Measurements from ENCODE around the gene PPP1R13B.

PPP1R13B gene

DNA sequence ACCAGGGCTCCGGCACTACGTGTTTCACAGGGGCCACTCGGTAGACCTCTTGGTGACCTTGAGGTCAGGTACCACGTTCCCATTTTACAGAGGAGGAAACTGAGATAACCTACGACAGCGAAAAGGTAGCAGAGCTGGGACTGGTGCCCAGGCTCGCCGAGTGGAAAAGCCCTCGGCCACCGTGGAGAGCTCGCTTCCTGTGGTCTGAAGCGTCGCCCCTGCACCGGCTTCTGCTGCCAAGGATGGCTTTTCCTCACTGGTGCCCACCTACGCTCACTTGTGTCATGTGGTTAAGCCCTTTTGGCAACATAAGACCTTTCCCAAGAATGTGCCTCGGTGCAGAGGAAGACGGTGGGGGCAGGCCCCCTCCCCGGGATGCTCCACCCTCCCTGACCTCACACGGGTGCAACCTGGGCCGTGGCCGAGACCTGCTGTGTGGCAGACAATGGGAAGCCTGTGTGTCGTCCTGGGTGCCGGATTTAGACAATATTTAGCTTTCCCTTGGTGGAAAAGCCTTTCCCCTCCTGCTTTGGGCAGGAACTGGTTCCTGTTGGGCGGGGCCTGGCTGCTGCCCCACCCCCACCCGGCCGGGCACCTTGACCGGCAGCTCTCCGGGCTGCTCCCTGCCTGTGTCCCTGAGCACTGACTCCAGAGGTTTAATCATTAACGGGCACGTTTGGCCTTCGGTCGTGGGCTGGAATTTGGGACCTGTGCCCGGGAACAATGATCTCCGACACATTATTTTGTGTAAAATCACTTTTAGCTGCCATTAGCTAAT, 32.4 kb upstream of the PPP1R13B start:
- no peak for DNase-seq

GRCh38 chr14:103879118-103879569, 31.8 kb upstream of the PPP1R13B start:
- DNase-seq = no peak

GRCh38 chr14:103878180-103878579, 30.8 kb upstream of the PPP1R13B start:
- DNase-seq = no peak

GRCh38 chr14:103875010-103875409, 27.6 kb upstream of the PPP1R13B start:
- no peak for DNase-seq

DNA sequence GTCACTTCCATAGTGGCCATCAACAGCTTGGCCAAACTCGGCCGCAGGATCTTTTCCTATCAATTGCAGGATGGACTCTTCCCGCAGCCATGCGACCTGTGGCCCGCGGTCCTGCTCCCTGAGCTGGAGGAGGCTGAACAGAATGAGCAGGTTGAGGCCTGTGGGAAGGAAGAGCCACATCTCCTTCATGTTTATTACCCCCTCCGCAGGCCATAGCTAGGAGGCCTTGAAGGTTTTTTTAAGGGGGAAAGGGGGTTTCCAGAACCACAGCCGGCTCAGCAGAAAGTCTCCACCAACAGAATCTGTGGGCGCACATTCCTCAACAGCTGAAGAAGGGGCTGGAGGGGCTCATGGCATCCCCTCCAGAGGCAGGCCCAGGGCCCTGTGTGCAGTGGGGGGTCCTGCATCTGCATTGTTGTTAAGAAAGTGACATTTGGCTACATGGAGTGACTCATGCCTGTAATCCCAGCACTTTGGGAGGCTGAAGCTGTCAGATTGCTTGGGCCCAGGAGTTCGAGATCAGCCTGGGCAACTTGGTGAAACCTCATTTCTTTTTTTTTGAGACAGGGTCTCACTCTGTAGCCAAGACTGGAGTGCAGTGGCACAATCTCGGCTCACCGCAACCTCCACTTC, 25.2 kb upstream of the PPP1R13B start:
- DNase-seq = no peak

DNA sequence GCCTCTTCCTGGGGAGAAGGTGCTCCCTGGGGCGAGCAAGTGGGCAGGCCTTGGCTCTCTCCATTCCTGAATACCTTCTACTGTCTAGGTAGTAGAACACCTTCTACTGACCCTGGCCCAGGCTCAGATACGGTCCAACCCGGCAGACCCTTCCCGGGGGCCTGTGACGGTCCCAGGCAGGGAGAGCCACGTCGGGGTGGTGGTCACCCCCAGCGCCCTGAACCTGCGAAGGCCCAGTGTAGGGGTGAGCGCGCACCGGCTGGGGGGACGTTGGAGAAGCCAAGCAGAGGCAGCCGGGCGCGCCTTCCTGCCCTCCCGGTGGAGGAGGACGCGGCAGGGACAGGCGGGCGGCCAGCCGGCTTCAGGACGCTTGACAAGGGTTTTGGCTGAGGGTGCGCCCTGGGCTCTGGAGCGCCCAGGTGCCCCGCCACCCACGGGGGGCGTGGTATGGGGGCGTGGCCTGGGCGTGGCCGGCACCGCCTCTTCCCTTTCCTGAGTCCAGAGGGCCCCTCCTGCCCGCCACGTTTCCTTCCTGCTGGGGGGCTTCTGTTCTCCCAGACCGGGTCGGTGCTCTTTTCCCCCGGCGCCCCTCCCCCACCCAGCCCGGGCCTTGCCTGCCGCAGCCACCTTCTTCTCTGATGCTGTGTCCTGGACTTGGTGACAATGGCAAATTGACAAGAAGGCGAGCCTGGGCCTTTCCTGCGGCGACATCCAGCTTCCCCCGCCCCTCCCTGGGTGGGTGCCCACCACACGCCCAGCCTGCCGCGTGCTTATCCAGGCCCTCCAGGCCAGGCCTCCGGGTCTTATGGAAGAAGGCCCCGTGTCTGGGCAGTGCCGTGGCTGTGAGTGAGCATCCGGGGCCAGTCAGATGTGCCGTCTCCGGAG, 24.5 kb upstream of the PPP1R13B start:
- DNase-seq = no peak

DNA sequence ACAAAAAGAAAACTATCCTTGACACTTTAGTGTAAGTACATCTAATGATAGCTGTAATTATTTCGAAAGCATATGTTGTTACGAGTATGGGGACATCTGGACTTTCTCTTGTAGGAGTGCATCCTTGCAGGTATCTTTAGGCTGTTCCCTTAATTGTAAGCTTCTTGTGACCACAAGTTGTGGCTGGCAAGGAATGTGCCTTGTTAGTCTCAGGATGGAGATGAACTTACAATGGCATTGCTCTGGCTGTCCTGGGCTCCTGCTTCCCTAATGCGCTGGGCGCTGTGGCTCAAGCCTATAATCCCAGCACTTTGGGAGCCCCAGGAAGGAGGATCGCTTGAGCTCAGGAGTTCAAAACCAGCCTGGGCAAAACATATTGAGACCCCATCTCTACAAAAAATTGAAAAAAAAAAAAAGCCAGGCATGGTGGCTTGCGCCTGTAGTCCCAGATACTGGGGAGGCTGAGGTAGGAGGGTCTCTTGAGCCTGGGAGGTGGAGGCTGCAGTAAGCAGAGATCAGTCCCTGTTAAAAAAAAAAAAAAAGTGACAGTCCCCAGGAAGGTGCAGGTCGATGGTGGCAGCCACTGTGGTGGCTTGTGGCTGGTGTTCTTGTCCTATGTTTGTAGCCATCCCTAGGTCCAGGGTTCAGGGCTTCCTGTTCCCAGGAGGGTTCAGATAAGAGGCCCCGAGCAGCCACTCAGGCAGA, 23.7 kb upstream of the PPP1R13B start:
- DNase-seq = no peak

DNA sequence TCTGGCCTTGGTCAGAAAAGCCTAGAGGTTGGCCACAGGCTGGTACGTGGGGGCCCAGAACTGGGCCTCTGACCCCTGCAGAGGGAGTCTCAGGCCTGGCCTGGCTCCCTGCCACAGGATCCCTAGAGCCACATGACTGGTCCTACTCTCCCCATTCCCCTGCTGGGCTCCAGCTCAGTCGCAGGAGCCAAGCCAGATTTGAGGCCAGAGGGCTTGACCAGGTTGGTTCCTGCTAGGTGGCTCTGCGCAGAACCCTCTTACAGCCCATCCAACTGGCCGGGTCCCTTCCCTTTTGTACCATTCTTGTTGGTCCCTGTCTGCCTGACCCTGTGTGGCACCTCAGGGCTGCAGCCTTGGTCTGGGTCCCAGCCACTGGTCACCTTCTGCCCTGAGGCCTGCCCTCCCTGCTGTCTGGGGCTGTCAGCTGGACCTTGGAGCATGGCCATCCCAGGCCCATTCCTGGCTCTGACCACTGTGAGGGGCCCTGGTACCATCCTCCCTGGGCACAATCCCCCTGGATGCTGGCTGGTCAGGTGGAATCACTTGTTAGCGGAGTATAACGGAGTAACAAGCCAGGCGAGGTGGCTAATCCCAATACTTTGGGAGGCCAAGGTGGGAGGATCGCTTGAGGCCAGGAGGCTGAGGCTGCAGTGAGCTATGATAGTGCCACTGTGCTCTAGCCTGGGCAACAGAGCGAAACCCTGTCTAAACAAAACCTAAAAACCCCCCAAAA, 22.9 kb upstream of the PPP1R13B start:
- no peak for DNase-seq

- DNase-seq = no peak
These were observed 22.2 kb upstream of the PPP1R13B start for GRCh38 chr14:103869406-103870143.

DNA sequence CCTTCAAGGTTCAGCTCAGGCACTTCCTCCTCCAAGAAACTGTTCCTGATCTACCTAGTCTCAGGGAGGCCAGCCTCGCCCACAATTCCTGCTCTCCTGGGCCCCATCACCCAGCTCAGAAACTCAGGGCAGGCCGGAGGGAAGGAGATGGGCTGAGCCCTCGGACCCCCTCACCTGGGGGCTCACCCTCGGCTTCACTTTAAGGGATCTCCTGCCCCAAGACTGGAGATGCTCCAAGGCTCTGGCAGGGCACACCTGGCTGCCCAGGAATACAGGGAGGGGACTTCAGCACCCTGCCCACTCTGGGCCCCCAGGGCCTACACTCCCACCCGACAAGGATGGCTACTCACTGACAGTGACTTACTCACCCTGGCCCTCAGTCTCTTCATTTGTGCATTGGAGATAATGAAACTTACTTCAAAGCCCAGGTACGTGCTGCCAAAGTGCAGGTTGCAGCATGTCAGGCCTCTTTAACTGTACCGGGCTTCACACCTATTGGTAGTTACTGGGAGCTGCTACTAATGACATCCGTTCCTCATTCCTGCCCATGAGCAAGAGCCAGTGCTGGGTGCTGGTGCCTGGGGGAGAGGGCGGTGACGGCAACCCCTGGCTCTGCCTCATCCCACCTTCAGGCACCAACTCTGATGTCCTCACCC, 21.0 kb upstream of the PPP1R13B start:
- no peak for DNase-seq

DNA sequence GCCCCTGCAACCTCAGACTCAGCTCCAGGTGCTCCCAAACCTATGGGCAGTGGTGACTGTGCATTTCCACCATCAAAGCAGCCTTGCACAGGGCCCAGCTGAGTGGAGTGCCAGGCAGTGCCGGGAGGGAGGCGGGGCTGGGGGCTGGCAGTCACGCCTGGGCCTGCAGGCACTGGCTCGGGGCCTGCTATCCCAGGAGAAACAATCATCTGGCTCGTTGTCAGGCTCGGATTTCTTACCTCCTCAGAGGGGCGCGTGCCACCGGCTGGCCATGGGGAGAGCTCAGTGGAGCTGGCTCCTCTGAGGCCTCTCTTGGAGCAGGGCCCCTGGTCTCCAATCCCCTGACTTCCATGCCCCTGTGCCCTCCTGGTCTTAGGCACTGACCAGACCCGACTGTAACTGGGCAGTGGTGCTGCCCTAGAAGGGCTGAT, 20.2 kb upstream of the PPP1R13B start:
- DNase-seq = peak; percentile 96

GRCh38 chr14:103867020-103867419, 19.6 kb upstream of the PPP1R13B start:
- DNase-seq = no peak

GRCh38 chr14:103863245-103863644, 15.9 kb upstream of the PPP1R13B start:
- DNase-seq = no peak

DNA sequence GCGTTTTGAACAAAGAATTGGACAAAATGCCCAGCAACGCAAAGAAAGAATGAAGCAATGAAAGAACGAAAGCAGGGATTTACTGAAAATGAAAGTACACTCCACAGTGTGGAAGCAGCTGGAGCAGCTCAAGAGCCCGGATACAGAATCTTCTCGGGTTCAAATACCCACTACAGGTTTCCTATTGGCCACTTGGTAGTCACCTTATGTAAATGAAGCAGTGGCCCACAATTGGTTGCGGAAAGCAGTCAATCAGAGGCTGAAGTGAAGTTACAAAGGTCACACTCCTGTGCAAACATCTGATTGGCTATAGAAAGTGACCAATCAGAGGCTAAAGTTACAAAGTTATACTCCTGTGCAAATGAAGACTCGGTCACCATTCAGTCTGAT, 15.0 kb upstream of the PPP1R13B start:
- no peak for DNase-seq

DNA sequence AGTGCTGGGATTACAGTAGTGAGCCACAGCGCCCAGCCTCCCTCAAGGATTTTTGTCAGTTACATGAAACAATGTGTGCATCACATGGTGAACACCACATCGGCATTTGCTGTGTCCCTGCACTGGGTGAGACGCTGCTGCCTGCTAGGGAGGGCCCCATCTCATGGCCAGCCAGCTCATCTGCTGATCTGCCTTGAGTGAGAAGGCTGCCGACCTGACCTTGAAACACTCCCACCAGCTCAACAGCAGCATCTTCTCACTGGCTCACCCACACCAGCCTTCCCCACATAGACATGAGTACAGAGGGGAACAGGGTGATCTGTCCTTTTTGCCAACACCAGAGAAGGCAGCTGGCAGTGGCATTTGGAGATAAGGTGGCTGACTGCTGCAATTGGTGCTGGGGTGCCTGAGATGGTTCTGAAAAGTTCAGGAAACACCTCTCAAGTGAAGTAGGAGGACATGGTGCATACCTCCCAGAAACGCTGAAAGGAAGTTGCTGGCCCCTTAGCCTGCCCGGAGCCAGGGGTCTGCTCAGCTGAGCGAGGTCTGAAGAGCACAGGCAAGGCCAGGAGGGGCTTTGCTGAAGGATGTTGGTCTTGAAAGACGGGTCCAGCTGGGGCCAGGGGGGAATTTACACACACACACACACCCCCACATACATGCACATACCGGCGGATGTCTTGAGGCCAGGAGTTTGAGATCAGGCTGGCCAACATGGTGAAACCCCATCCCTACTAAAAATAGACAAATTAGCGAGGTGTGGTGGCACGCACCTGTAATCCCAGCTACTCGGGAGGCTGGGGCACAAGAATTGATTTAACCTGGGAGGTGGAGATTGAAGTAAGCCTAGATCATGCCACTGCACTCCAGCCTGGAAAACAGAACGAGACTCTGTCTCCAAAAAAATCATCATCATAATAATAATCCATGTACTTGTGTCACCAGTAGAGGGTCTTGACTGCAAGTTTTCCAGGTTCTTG, 14.3 kb upstream of the PPP1R13B start:
- DNase-seq = no peak

- DNase-seq = no peak
These were observed 12.2 kb upstream of the PPP1R13B start for GRCh38 chr14:103859416-103860202.

DNA sequence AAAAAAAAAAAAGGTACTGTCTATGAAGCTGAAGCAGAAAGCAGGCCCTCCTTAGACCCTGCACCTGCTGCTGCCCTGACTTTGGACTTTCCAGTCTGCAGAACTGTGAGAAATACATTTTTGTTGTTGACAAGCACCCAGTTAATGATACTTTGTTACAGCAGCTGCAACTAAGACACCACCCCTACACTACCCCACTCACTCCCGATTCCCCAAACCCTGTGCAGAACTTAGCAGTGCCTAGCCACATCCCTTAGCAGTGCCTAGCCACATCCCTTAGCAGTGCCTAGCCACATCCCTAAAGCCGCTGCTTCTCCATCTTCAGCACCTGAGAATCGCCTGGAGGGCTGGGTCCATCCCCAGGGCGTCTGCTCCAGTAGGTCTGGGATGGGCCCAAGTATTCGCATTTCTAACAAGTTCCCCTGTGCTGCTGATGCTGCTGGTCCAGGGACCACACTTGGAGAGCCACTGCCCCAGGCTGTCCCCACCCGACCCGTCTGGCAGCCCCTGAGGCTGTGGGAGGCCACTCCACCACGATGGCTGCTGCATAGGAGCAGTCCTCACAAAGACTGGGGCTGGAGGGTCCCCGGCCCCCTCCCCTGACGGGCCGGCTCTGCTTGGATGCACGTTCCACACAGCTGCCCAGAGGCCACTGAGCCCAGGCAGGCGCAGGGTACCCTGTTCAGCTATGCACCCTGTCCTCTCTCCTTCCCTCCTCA, 10.8 kb upstream of the PPP1R13B start:
- DNase-seq = no peak

DNA sequence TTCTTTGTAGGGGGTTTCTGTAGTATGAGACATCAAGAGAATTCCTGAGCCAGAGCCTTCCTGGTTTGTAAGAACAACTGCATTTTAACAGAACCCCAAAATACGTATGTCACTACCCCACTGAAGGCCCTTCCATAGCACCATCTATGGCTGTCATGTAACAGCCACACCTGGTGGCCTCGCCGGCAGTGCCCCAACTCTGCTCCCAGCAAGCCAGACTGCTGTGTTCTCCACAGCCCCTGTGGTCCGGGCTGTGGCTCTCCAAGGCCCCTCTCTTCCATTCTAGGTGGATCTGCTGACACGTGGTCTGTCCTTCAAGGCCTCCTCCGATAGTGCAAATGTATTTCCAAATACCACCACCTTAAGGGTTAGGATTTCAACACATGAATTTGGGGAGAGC, 9.9 kb upstream of the PPP1R13B start:
- DNase-seq = no peak

Data from NCI-H2171 (cell line).